DOHH2 (cell line): Measurements from ENCODE around the gene SYN1.
A peak's percentile ranks its signal among the peaks of the same experiment; 100 is the strongest.

Source experiments
- CTCF ChIP-seq: fragments of 200-600 bp; sonication (generic); IDR thresholded peaks from one replicate; pipeline ENCODE4 v1.5.1; 2014; ENCODE audit warnings: antibody characterized with exemption, mild to moderate bottlenecking, low read depth, low read length; ENCODE audit not compliant: poor library complexity, severe bottlenecking
- EZH2phosphoT487 ChIP-seq: fragments of 200-600 bp; sonication (generic); IDR thresholded peaks from 2 replicates; pipeline ENCODE4 v1.6.1; 2017; ENCODE audit warnings: borderline replicate concordance, mild to moderate bottlenecking, antibody characterized with exemption, low read length, moderate library complexity, mixed read lengths

- TF ChIP-seq CTCF = peak; percentile 62
- TF ChIP-seq EZH2phosphoT487 = no peak
These were observed 96.4 kb downstream of the SYN1 start for GRCh38 chrX:47523297-47523696.
